Astrocyte (in vitro differentiated cells and primary cell): ENCODE measurements around the gene MFNG. TPM values are rescaled to one million over a fixed set of nuclear protein-coding genes. Genes with fewer than 3 reads are reported as not detected.

ENCODE experiments used
- DNase-seq: peaks from one replicate; pipeline ENCODE4 v3.0.0-alpha.2; 2010; ENCODE audit warnings: low read depth
- FAIRE-seq: peaks from 2 replicates; lab custom pipeline; 2011; peaks lifted over from hg19 to GRCh38; lab: Jason Lieb, UNC
- H2AFZ ChIP-seq: 2 replicates; pipeline ENCODE4 v1.6.0; 2012; ENCODE audit warnings: low read depth, low read length, inconsistent platforms
- H3K27ac ChIP-seq: 2 replicates; pipeline ENCODE4 v1.5.1; 2011; ENCODE audit warnings: low read depth, low read length, inconsistent platforms
- H3K27me3 ChIP-seq: 2 replicates; pipeline ENCODE4 v1.6.0; 2011; ENCODE audit warnings: low read length, inconsistent platforms; ENCODE audit not compliant: insufficient read depth
- H3K36me3 ChIP-seq: 2 replicates; pipeline ENCODE4 v1.5.1; 2011; ENCODE audit warnings: low read length, inconsistent platforms; ENCODE audit not compliant: insufficient read depth
- H3K4me1 ChIP-seq: 2 replicates; pipeline ENCODE4 v1.5.1; 2011; ENCODE audit warnings: low read length, inconsistent platforms; ENCODE audit not compliant: insufficient read depth
- H3K4me2 ChIP-seq: 2 replicates; pipeline ENCODE4 v1.6.0; 2012; ENCODE audit warnings: low read length, inconsistent platforms
- H3K4me3 ChIP-seq: 2 replicates; pipeline ENCODE4 v1.5.1; 2011; ENCODE audit warnings: low read depth, mild to moderate bottlenecking, low read length, inconsistent platforms; ENCODE audit not compliant: insufficient read depth
- H3K79me2 ChIP-seq: 2 replicates; pipeline ENCODE4 v1.6.0; 2012; ENCODE audit warnings: mild to moderate bottlenecking, low read length, inconsistent platforms; ENCODE audit not compliant: insufficient read depth
- H3K9ac ChIP-seq: 2 replicates; pipeline ENCODE4 v1.6.0; 2012; ENCODE audit warnings: mild to moderate bottlenecking, low read length, inconsistent platforms
- H3K9me3 ChIP-seq: 2 replicates; pipeline ENCODE4 v1.5.1; 2012; ENCODE audit warnings: low read depth, mild to moderate bottlenecking, low read length, inconsistent platforms; ENCODE audit not compliant: insufficient read depth
- H4K20me1 ChIP-seq: 2 replicates; pipeline ENCODE4 v1.6.0; 2012; ENCODE audit warnings: low read length, inconsistent platforms; ENCODE audit not compliant: insufficient read depth
- H3K27ac Mint-ChIP-seq: one replicate; pipeline ENCODE4 v1.8.0; 2021; ENCODE audit warnings: mild to moderate bottlenecking, mixed read lengths; ENCODE audit not compliant: unreplicated experiment
- H3K27me3 Mint-ChIP-seq: one replicate; pipeline ENCODE4 v1.8.0; 2021; ENCODE audit warnings: low read depth, mixed read lengths; ENCODE audit not compliant: unreplicated experiment
- H3K36me3 Mint-ChIP-seq: one replicate; pipeline ENCODE4 v1.8.0; 2021; ENCODE audit warnings: low read depth, mixed read lengths; ENCODE audit not compliant: unreplicated experiment
- H3K4me1 Mint-ChIP-seq: one replicate; pipeline ENCODE4 v1.8.0; 2021; ENCODE audit warnings: low read depth, mixed read lengths; ENCODE audit not compliant: unreplicated experiment
- H3K4me3 Mint-ChIP-seq: one replicate; pipeline ENCODE4 v1.8.0; 2021; ENCODE audit warnings: mild to moderate bottlenecking, moderate library complexity, mixed read lengths; ENCODE audit not compliant: unreplicated experiment
- H3K9me3 Mint-ChIP-seq: one replicate; pipeline ENCODE4 v1.8.0; 2021; ENCODE audit warnings: mild to moderate bottlenecking, mixed read lengths; ENCODE audit not compliant: unreplicated experiment
- CTCF ChIP-seq: IDR thresholded peaks from 2 replicates; pipeline ENCODE4 v1.5.1; 2011; ENCODE audit warnings: low read depth, mild to moderate bottlenecking, inconsistent platforms, low read length, moderate library complexity; ENCODE audit not compliant: insufficient read depth
- EZH2 ChIP-seq: IDR thresholded peaks from 2 replicates; pipeline ENCODE4 v1.6.1; 2012; ENCODE audit warnings: mild to moderate bottlenecking, low read length, inconsistent platforms; ENCODE audit not compliant: insufficient read depth
- total RNA-seq: library from RNA; stranded (reverse); gene quantifications from 2 replicates; pipeline ENCODE4 v1.2.1, GENCODE V29; 2021

MFNG gene
- total RNA-seq, 1 donor from 2014 or later: 1.4 TPM

GRCh38 chr22:37493979-37494378 lies 7.8 kb upstream of the MFNG start:
- peaks cover 15% of the 10 kb centered on the region for H3K36me3 Mint-ChIP-seq

GRCh38 chr22:37492428-37493344 lies 6.5 kb upstream of the MFNG start:
- H3K27ac ChIP-seq: no peak overlapping the region
- FAIRE-seq (no peak), DNase-seq (peak; percentile 29)
- H3K9me3 ChIP-seq: no peaks in the 10 kb centered on the region
- peak overlapping the region; percentile 66 for H3K4me3 Mint-ChIP-seq
- peaks cover 12% of the 10 kb centered on the region for H3K4me1 ChIP-seq
- H4K20me1 ChIP-seq: peaks cover 6% of the 10 kb centered on the region
- H3K27me3 Mint-ChIP-seq: no peaks in the 10 kb centered on the region
- H3K9ac ChIP-seq: no peak overlapping the region
- H3K36me3 ChIP-seq: peaks cover 3% of the 10 kb centered on the region
- H3K4me2 ChIP-seq: no peak overlapping the region
- H2AFZ ChIP-seq: no peak overlapping the region
- peaks cover 15% of the 10 kb centered on the region for H3K36me3 Mint-ChIP-seq
- peaks cover 2% of the 10 kb centered on the region for H3K9me3 Mint-ChIP-seq
- peaks cover 19% of the 10 kb centered on the region for H3K4me1 Mint-ChIP-seq
- H3K27ac Mint-ChIP-seq: peak overlapping the region; percentile 77
- H3K4me3 ChIP-seq: no peak overlapping the region
- no peaks in the 10 kb centered on the region for H3K27me3 ChIP-seq
- H3K79me2 ChIP-seq: peaks cover 3% of the 10 kb centered on the region
- TF ChIP-seq EZH2 (no peak), CTCF (peak; percentile 60)

More at GRCh38 chr22:37493979-37494378, 7.8 kb upstream of the MFNG start:
- Histone ChIP-seq H3K27ac (no peak overlapping the region), H3K27me3 (no peaks in the 10 kb centered on the region), H3K4me3 (no peak overlapping the region), H3K9me3 (no peaks in the 10 kb centered on the region), H3K79me2 (peaks cover 10% of the 10 kb centered on the region), H3K4me2 (no peak overlapping the region), H2AFZ (no peak overlapping the region), H3K4me1 (peaks cover 23% of the 10 kb centered on the region), H4K20me1 (peaks cover 6% of the 10 kb centered on the region), H3K36me3 (peaks cover 3% of the 10 kb centered on the region), H3K9ac (no peak overlapping the region)
- Mint-ChIP-seq H3K4me1 (peaks cover 25% of the 10 kb centered on the region), H3K9me3 (peaks cover 2% of the 10 kb centered on the region), H3K27me3 (no peaks in the 10 kb centered on the region), H3K27ac (no peak overlapping the region), H3K4me3 (no peak overlapping the region)
- no peak for TF ChIP-seq CTCF
- TF ChIP-seq EZH2: no peak
- DNase-seq (no peak), FAIRE-seq (no peak)
